ENCODE measurements around the gene NUP188.

The NUP188 gene

DNA sequence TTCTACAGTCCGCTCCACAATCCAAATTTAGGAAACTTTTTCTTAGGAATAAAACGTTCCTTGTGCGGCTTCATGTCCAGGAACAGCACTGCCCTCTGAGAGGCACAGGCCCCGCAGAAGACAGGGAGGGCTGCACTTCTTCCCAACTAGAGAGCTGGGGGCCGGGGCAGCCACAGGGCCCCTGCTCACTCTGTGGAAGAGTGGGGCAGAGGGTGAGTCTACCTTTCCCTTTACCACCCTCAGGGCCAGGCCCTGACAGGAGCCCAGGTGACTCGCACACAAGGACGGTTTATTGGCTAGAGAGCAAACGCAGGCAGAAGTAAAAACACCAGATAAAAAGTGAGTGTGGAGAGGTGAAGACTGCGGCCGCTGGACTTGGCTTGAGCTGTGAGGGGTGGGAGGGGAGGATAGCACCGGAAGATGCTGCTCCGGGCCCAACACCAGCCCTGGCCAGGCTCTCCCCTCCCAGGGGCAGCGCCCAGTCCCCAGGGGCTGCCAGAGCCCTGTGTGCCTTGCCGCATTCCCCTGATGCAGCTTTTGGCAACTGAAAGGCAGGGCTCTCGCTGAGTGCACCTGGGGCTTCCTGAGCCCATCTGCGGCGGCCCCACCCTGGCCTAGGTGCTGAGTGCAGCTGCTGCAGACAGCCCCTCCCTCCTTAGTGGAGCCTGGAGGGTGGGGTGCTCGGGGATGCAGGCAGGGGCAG is 60.4 kb downstream of the NUP188 start:
- TF ChIP-seq, protein P1, sequence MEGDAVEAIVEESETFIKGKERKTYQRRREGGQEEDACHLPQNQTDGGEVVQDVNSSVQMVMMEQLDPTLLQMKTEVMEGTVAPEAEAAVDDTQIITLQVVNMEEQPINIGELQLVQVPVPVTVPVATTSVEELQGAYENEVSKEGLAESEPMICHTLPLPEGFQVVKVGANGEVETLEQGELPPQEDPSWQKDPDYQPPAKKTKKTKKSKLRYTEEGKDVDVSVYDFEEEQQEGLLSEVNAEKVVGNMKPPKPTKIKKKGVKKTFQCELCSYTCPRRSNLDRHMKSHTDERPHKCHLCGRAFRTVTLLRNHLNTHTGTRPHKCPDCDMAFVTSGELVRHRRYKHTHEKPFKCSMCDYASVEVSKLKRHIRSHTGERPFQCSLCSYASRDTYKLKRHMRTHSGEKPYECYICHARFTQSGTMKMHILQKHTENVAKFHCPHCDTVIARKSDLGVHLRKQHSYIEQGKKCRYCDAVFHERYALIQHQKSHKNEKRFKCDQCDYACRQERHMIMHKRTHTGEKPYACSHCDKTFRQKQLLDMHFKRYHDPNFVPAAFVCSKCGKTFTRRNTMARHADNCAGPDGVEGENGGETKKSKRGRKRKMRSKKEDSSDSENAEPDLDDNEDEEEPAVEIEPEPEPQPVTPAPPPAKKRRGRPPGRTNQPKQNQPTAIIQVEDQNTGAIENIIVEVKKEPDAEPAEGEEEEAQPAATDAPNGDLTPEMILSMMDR (IDR thresholded peaks at IDR 0.05; ENCODE audit: insufficient read depth, low read depth, low read length, missing control alignments), result no peak
- H3K4me3 ChIP-seq (ENCODE audit: low read depth, low read length), result no peak overlapping the region
- no peak for DNase-seq (ENCODE audit: low read depth)

- TF ChIP-seq, protein P1 (IDR thresholded peaks at IDR 0.05; ENCODE audit: insufficient read depth, low read depth, low read length, missing control alignments), result no peak
- H3K4me3 ChIP-seq (ENCODE audit: low read depth, low read length), result no peak overlapping the region
- DNase-seq (ENCODE audit: low read depth), result no peak
Measured at GRCh38 chr9:129008469-129008965, 61.0 kb downstream of the NUP188 start.

GRCh38 chr9:129008986-129009583 is 61.6 kb downstream of the NUP188 start:
- H3K4me3 ChIP-seq (ENCODE audit: low read depth, low read length), result no peak overlapping the region

GRCh38 chr9:129009584-129010141 is 62.2 kb downstream of the NUP188 start:
- H3K4me3 ChIP-seq (ENCODE audit: low read depth, low read length), result no peak overlapping the region
- no peak for DNase-seq (ENCODE audit: low read depth)
- TF ChIP-seq, protein P1 (IDR thresholded peaks at IDR 0.05; ENCODE audit: insufficient read depth, low read depth, low read length, missing control alignments), result no peak

More at GRCh38 chr9:129008986-129009583, 61.6 kb downstream of the NUP188 start:
- no peak for DNase-seq (ENCODE audit: low read depth)
- TF ChIP-seq, protein P1 (IDR thresholded peaks at IDR 0.05; ENCODE audit: insufficient read depth, low read depth, low read length, missing control alignments), result no peak

DNA sequence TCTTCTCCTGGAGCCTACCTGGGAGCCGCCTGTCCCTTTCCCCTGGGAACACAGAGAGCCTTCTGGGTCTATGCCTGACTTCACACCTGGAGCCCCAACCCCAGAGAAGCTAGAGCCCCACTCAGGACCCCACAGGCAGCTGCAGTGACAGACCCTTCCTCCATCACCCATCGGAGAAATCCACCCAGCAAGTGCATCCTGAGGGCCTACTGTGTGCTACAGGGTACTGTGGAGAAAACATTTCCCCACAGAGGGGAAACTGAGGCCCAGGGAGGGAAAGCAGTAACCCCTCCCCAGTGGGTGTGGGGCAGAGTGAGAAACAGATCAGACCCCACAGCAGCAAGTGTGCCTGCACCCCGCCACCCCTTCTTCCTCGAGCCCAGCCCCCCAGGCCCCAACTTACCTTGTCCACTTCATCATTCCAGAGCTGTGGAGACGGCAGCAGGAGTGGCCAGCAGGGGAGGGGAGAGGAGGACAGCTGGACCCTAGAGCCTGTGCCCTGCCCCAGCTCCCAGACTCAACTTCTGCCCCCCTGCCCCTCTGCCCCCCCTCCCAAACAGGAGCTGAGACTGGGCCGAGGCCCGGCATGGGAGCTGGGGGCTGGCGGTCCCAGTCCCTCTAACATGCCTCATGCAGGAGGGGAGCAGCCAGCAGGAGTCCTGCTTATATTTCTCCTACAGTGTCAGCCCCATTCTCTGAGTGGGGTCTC is 62.9 kb downstream of the NUP188 start:
- TF ChIP-seq, protein P1 (IDR thresholded peaks at IDR 0.05; ENCODE audit: insufficient read depth, low read depth, low read length, missing control alignments), result no peak
- H3K4me3 ChIP-seq (ENCODE audit: low read depth, low read length), result no peak overlapping the region
- no peak for DNase-seq (ENCODE audit: low read depth)

DNA sequence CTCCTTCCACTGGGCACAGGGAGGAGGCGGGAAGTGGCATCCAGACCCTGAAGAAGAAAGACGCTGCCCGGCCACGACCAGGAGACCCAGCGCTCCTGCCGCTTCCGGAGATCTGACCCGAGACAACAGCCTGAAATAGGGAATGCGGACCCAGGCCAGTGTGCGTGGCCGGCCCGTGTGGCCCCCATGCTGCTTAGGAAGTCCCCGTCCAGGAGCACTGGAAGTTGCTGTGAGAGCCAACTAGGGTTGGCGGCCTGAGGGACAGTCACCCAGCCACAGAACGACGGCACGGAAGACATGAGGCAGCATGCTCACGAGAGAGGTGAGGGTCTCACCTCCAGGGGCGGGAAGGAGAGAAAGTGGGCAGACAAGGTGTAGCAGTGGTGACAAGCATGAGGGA is 63.7 kb downstream of the NUP188 start:
- TF ChIP-seq, protein P1 (IDR thresholded peaks at IDR 0.05; ENCODE audit: insufficient read depth, low read depth, low read length, missing control alignments), result no peak
- DNase-seq (ENCODE audit: low read depth), result no peak

More for the DNA sequence above, 63.7 kb downstream of the NUP188 start:
- H3K4me3 ChIP-seq (ENCODE audit: low read depth, low read length), result no peak overlapping the region

Data from GM12865 (cell line).